ENCODE measurements around the gene CSTPP1.
"Not testable (repeated sequence)": the region's sequence is repeated elsewhere in the genome, so short reads cannot be mapped to it uniquely, and the experiment has no call there.

Gene CSTPP1

GRCh38 chr11:47185305-47186075, 248.9 kb downstream of the CSTPP1 start:
- FAIRE-seq = no peak

- FAIRE-seq = no peak
Observed at GRCh38 chr11:47186076-47186699, 249.6 kb downstream of the CSTPP1 start, which contains the start of gene PACSIN3. Gene PACSIN3 (minus strand): TSS chr11:47186434. CDS start chr11:47182727, 3,707 bp downstream.

GRCh38 chr11:47186700-47187695, 250.4 kb downstream of the CSTPP1 start:
- no peak for FAIRE-seq

GRCh38 chr11:47187723-47188122, 251.2 kb downstream of the CSTPP1 start:
- no peak for FAIRE-seq

GRCh38 chr11:47188259-47188658, 251.7 kb downstream of the CSTPP1 start:
- no peak for FAIRE-seq

GRCh38 chr11:47189100-47189834, 252.7 kb downstream of the CSTPP1 start:
- FAIRE-seq = no peak

- FAIRE-seq = not testable (repeated sequence)
Observed at GRCh38 chr11:47191137-47191536, 254.6 kb downstream of the CSTPP1 start.

- FAIRE-seq = no peak
Observed at GRCh38 chr11:47192111-47192510, 255.6 kb downstream of the CSTPP1 start.

- FAIRE-seq = not testable (repeated sequence)
Observed at GRCh38 chr11:47198161-47198560, 261.6 kb downstream of the CSTPP1 start.

- FAIRE-seq = no peak
Observed at GRCh38 chr11:47201015-47201414, 264.5 kb downstream of the CSTPP1 start.

GRCh38 chr11:47202576-47202975, 266.0 kb downstream of the CSTPP1 start:
- FAIRE-seq = no peak

- no peak for FAIRE-seq
Observed at GRCh38 chr11:47204637-47204989, 268.1 kb downstream of the CSTPP1 start.

GRCh38 chr11:47206577-47206976, 270.0 kb downstream of the CSTPP1 start:
- not testable (repeated sequence) for FAIRE-seq

- FAIRE-seq = no peak
Observed at GRCh38 chr11:47207459-47207858, 270.9 kb downstream of the CSTPP1 start.

- FAIRE-seq = not testable (repeated sequence)
Observed at GRCh38 chr11:47208008-47208552, 271.5 kb downstream of the CSTPP1 start.

- no peak for FAIRE-seq
Observed at GRCh38 chr11:47208628-47209027, 272.1 kb downstream of the CSTPP1 start.
